Measurements from ENCODE around the gene FAM171A2. TPM values are rescaled to one million over a fixed set of nuclear protein-coding genes. Genes with fewer than 3 reads are reported as not detected.

FAM171A2 gene
- total and polyA plus RNA-seq, 4 donors: 0.08 to 1.1 (median 0.18) TPM; not detected in 1

GRCh38 chr17:44304651-44305050 lies 59.0 kb downstream of the FAM171A2 start:
- Histone ChIP-seq H3K9ac (ENCODE audit: low read depth in 1 of 2, low read length in 2 of 2) (no peak overlapping the region), H3K4me3 (ENCODE audit: low read depth in 1 of 3, low read length in 3 of 3) (no peak overlapping the region), H3K9me3 (ENCODE audit: control insufficient read depth in 4 of 4, low read length in 3 of 4) (no peaks in the 10 kb centered on the region), H3K36me3 (ENCODE audit: control insufficient read depth in 4 of 4, insufficient read depth in 3 of 4, low read depth in 1 of 4, low read length in 3 of 4) (no peaks in the 10 kb centered on the region), H3K27me3 (ENCODE audit: control insufficient read depth in 4 of 4, insufficient read depth in 4 of 4, low read length in 3 of 4) (peaks cover 0 to 7% (median 2%) of the 10 kb centered on the region in 4 donors), H3K27ac (ENCODE audit: low read depth in 1 of 2, low read length in 2 of 2) (no peak overlapping the region), H3K4me1 (ENCODE audit: control insufficient read depth in 4 of 4, insufficient read depth in 4 of 4, low read length in 3 of 4) (peaks cover 5 to 13% (median 8%) of the 10 kb centered on the region in 4 donors)
- TF ChIP-seq MAX (IDR thresholded peaks at IDR 0.05): no peak
- TF ChIP-seq CTCF (IDR thresholded peaks at IDR 0.05; ENCODE audit: low read depth, low read length, missing input control): no peak
- no peak for TF ChIP-seq YY1 (IDR thresholded peaks at IDR 0.05)
- TF ChIP-seq EGR1 (IDR thresholded peaks at IDR 0.05; ENCODE audit: low read depth in 2 of 2): no peak
- no peak for TF ChIP-seq RXRA (IDR thresholded peaks at IDR 0.05)
- no peak for TF ChIP-seq TAF1 (conservative IDR thresholded peaks at IDR 0.05)
- TF ChIP-seq, protein P1, sequence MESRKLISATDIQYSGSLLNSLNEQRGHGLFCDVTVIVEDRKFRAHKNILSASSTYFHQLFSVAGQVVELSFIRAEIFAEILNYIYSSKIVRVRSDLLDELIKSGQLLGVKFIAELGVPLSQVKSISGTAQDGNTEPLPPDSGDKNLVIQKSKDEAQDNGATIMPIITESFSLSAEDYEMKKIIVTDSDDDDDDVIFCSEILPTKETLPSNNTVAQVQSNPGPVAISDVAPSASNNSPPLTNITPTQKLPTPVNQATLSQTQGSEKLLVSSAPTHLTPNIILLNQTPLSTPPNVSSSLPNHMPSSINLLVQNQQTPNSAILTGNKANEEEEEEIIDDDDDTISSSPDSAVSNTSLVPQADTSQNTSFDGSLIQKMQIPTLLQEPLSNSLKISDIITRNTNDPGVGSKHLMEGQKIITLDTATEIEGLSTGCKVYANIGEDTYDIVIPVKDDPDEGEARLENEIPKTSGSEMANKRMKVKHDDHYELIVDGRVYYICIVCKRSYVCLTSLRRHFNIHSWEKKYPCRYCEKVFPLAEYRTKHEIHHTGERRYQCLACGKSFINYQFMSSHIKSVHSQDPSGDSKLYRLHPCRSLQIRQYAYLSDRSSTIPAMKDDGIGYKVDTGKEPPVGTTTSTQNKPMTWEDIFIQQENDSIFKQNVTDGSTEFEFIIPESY (IDR thresholded peaks at IDR 0.05): no peak
- TF ChIP-seq HNF4A (conservative IDR thresholded peaks at IDR 0.05): no peak
- TF ChIP-seq JUND (IDR thresholded peaks at IDR 0.05): no peak
- TF ChIP-seq SP1 (IDR thresholded peaks at IDR 0.05): no peak
- TF ChIP-seq, protein P2, sequence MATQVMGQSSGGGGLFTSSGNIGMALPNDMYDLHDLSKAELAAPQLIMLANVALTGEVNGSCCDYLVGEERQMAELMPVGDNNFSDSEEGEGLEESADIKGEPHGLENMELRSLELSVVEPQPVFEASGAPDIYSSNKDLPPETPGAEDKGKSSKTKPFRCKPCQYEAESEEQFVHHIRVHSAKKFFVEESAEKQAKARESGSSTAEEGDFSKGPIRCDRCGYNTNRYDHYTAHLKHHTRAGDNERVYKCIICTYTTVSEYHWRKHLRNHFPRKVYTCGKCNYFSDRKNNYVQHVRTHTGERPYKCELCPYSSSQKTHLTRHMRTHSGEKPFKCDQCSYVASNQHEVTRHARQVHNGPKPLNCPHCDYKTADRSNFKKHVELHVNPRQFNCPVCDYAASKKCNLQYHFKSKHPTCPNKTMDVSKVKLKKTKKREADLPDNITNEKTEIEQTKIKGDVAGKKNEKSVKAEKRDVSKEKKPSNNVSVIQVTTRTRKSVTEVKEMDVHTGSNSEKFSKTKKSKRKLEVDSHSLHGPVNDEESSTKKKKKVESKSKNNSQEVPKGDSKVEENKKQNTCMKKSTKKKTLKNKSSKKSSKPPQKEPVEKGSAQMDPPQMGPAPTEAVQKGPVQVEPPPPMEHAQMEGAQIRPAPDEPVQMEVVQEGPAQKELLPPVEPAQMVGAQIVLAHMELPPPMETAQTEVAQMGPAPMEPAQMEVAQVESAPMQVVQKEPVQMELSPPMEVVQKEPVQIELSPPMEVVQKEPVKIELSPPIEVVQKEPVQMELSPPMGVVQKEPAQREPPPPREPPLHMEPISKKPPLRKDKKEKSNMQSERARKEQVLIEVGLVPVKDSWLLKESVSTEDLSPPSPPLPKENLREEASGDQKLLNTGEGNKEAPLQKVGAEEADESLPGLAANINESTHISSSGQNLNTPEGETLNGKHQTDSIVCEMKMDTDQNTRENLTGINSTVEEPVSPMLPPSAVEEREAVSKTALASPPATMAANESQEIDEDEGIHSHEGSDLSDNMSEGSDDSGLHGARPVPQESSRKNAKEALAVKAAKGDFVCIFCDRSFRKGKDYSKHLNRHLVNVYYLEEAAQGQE (IDR thresholded peaks at IDR 0.05): no peak
- TF ChIP-seq GABPA (IDR thresholded peaks at IDR 0.05 in 1 of 2, conservative IDR thresholded peaks at IDR 0.05 in 1 of 2): no peak
- no peak for TF ChIP-seq HNF4G (IDR thresholded peaks at IDR 0.05)
- no peak for TF ChIP-seq FOXA2 (IDR thresholded peaks at IDR 0.05)
- TF ChIP-seq, protein P3, sequence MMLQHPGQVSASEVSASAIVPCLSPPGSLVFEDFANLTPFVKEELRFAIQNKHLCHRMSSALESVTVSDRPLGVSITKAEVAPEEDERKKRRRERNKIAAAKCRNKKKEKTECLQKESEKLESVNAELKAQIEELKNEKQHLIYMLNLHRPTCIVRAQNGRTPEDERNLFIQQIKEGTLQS (IDR thresholded peaks at IDR 0.05): no peak
- TF ChIP-seq FOXA1 (IDR thresholded peaks at IDR 0.05): no peak
- no peak for TF ChIP-seq NR2F2 (IDR thresholded peaks at IDR 0.05)
- no peak for TF ChIP-seq RAD21 (IDR thresholded peaks at IDR 0.05)
- DNase-seq (ENCODE audit: low spot score): no peak

Small RNA genes lying within 50 kb of the gene (small RNA-seq; reads per million reads assigned to genes)
- gene RF00012 (not detected), gene RN7SL258P (not detected), gene RNU6-453P (not detected)

Other genes starting within 250 kb of the FAM171A2 start
- gene HDAC5, start 240.2 kb downstream of the FAM171A2 start, total RNA-seq: 10 to 100 TPM; 18.2 to 20.3 TPM
- gene HDAC5, start 240.2 kb downstream of the FAM171A2 start, polyA plus RNA-seq: 10 to 100 TPM in 1 of 2 donors, 1 to 10 TPM in 1; 5.8 to 10.7 TPM
- 1 to 10 TPM in 1 of 2 donors, under 1 TPM in 1; 0.08 to 1.9 TPM for gene HROB, start 221.9 kb downstream of the FAM171A2 start, total RNA-seq
- gene HROB, start 221.9 kb downstream of the FAM171A2 start, polyA plus RNA-seq: under 1 TPM; 0.29 to 0.32 TPM
- gene ASB16, start 193.1 kb downstream of the FAM171A2 start, total RNA-seq: under 1 TPM in 1 of 2 donors, not detected in 1; 0.37 TPM
- under 1 TPM; 0.02 to 0.08 TPM for gene ASB16, start 193.1 kb downstream of the FAM171A2 start, polyA plus RNA-seq
- gene TMUB2, start 176.9 kb downstream of the FAM171A2 start, total RNA-seq: 10 to 100 TPM; 12.2 to 14.7 TPM
- 10 to 100 TPM; 13.3 to 18.8 TPM for gene TMUB2, start 176.9 kb downstream of the FAM171A2 start, polyA plus RNA-seq
- 10 to 100 TPM; 13.8 to 20.9 TPM for gene ATXN7L3, start 164.0 kb downstream of the FAM171A2 start, total RNA-seq
- 10 to 100 TPM in 1 of 2 donors, 1 to 10 TPM in 1; 5.1 to 15.7 TPM for gene ATXN7L3, start 164.0 kb downstream of the FAM171A2 start, polyA plus RNA-seq
- 10 to 100 TPM; 27.2 to 39.6 TPM for gene UBTF, start 144.2 kb downstream of the FAM171A2 start, total RNA-seq
- gene UBTF, start 144.2 kb downstream of the FAM171A2 start, polyA plus RNA-seq: 10 to 100 TPM; 12.5 to 20.6 TPM
- gene SLC4A1, start 95.7 kb downstream of the FAM171A2 start, total RNA-seq: 1,000 to 10,000 TPM in 1 of 2 donors, not detected in 1; 1,478 TPM
- gene SLC4A1, start 95.7 kb downstream of the FAM171A2 start, polyA plus RNA-seq: under 1 TPM in 1 of 2 donors, not detected in 1; 0.14 TPM
- gene RUNDC3A, start 55.3 kb downstream of the FAM171A2 start, total RNA-seq: 10 to 100 TPM in 1 of 2 donors, not detected in 1; 17.0 TPM
- under 1 TPM; 0.05 to 0.06 TPM for gene RUNDC3A, start 55.3 kb downstream of the FAM171A2 start, polyA plus RNA-seq
- gene SLC25A39, start 39.0 kb downstream of the FAM171A2 start, total RNA-seq: 100 to 1,000 TPM in 1 of 2 donors, 10 to 100 TPM in 1; 62.0 to 395 TPM
- gene SLC25A39, start 39.0 kb downstream of the FAM171A2 start, polyA plus RNA-seq: 10 to 100 TPM; 70.5 to 97.2 TPM
- gene GRN, start 18.6 kb downstream of the FAM171A2 start, total RNA-seq: 100 to 1,000 TPM in 1 of 2 donors, 10 to 100 TPM in 1; 90.9 to 166 TPM
- 100 to 1,000 TPM; 127 to 139 TPM for gene GRN, start 18.6 kb downstream of the FAM171A2 start, polyA plus RNA-seq
- 10 to 100 TPM in 1 of 2 donors, under 1 TPM in 1; 0.25 to 23.8 TPM for gene ITGA2B, start 25.8 kb upstream of the FAM171A2 start, total RNA-seq
- gene ITGA2B, start 25.8 kb upstream of the FAM171A2 start, polyA plus RNA-seq: under 1 TPM; 0.22 to 0.38 TPM
- 10 to 100 TPM in 1 of 2 donors, 1 to 10 TPM in 1; 8.4 to 21.8 TPM for gene GPATCH8, start 139.6 kb upstream of the FAM171A2 start, total RNA-seq
- 10 to 100 TPM in 1 of 2 donors, 1 to 10 TPM in 1; 4.2 to 11.4 TPM for gene GPATCH8, start 139.6 kb upstream of the FAM171A2 start, polyA plus RNA-seq
- under 1 TPM; 0.42 to 0.61 TPM for gene FZD2, start 193.6 kb upstream of the FAM171A2 start, total RNA-seq
- gene FZD2, start 193.6 kb upstream of the FAM171A2 start, polyA plus RNA-seq: under 1 TPM in 1 of 2 donors, not detected in 1; 0.37 TPM